Measurements from ENCODE around the gene DNASE1.
A peak's percentile ranks its signal among the peaks of the same experiment; 100 is the strongest.
"Not testable (repeated sequence)": the region's sequence is repeated elsewhere in the genome, so short reads cannot be mapped to it uniquely, and the experiment has no call there.

DNASE1 gene, protein sequence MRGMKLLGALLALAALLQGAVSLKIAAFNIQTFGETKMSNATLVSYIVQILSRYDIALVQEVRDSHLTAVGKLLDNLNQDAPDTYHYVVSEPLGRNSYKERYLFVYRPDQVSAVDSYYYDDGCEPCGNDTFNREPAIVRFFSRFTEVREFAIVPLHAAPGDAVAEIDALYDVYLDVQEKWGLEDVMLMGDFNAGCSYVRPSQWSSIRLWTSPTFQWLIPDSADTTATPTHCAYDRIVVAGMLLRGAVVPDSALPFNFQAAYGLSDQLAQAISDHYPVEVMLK

DNA sequence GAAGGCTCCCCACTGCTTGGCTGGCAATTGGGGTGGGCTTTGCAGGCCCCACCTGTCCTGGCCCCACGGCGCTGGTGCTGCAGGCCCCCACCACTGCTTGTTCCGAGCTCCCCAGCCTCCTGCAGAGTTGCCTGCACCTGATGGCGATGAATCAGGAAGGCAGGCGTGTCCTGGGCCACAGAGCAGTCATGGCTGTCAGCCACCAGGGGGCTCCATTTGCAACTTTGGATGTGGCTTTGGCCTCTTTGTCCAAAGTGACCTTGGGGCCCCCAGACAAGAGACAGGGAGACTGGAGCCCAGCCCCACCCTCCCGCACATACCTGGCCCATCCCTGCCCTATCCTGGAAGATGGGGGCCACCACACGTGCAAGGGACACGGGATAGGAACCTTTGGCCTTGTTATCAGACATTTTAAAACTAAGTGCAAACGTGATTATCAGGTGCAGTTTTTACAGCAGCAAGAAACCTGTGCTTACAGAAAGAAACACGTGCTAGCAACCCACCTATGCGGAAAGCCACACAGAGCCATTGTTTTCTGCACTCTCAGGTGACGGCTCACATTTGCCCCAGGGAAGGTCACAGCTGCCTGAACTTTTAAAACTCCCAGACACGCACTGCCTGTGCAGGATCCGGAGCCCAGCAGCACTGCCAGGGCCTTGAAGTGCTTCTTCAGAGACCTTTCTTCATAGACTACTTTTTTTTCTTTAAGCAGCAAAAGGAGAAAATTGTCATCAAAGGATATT, at the start of gene DNASE1:
Gene DNASE1 (plus strand): TSS at position 443 of the 743 bp plus-strand sequence. CDS start 683 bp downstream, outside the sequence.
- H3K36me3 ChIP-seq: peaks cover 71 to 97% (median 81%) of the 10 kb centered on the region in 11 experiments
- H3K27me3 ChIP-seq: no peaks in the 10 kb centered on the region
- H3K4me1 ChIP-seq: peaks cover 0 to 6% (median 4%) of the 10 kb centered on the region in 10 experiments; a peak in 11 of 20 replicates
- peaks cover 0 to 68% (median 7%) of the 10 kb centered on the region in 11 experiments; a peak in 10 of 22 replicates for H4K20me1 ChIP-seq
- H3K27ac ChIP-seq: no peak within 1 kb of the TSS
- no peak for TF ChIP-seq Cebpa-rat (IDR thresholded peaks at IDR 0.05)
- H3K9ac ChIP-seq: no peak within 1 kb of the TSS
- no peak within 1 kb of the TSS for H3K4me3 ChIP-seq
- no peak within 1 kb of the TSS for H3K4me2 ChIP-seq
- H3K9me3 ChIP-seq (replicated peaks in 1 of 11): no peaks in the 10 kb centered on the region

DNA sequence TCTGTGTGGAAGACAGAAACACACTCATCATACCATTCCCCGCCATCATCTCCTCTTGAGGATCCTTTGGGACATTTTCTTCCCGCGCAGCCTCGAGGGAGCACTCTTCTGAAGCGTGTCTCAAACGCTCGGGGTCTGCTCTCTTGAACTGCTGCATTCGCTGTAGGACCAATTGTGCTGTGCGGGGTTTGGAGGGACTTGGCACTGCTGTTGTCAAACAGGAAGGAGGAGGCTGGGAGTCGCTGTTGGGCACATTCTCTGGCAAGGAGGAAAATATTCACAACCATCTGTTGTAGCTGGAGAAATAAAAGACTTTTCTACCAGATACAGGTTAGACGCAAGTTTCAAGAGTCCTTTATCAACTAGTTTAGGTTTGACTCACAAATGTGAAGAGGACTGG, 48.0 kb upstream of the DNASE1 start:
- no peak overlapping the region for H3K9ac ChIP-seq
- peaks cover 31 to 66% (median 41%) of the 10 kb centered on the region in 11 experiments for H3K36me3 ChIP-seq
- no peaks in the 10 kb centered on the region for H3K9me3 ChIP-seq (replicated peaks in 1 of 11)
- no peak for TF ChIP-seq Cebpa-rat (IDR thresholded peaks at IDR 0.05)
- H4K20me1 ChIP-seq: no peaks in the 10 kb centered on the region
- no peak overlapping the region for H3K27ac ChIP-seq
- no peaks in the 10 kb centered on the region for H3K27me3 ChIP-seq
- no peak overlapping the region for H3K4me3 ChIP-seq
- peak overlapping the region in 9 of 11 experiments; percentile 10 to 49 (median 30); a peak in 11 of 22 replicates for H3K4me2 ChIP-seq
- peaks cover 18 to 32% (median 27%) of the 10 kb centered on the region in 10 experiments for H3K4me1 ChIP-seq

DNA sequence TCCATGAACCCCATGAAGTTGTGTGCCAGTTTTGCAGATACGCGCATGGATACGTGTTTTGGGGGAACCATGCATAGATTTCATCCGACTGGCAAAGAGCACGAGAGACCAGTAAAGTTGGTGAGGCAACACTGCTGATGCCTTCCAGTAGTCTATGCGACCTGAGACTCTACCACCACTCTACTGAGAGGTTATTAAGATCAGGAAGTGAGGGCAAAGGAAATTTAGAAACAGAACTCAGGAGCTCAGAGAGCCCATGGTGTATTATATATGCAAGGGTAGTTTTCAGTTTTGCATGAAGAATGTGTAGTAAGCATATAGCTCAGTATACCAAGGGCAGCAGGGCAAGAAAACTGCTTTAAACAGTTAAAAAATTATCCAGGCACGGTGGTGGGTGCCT, 47.3 kb upstream of the DNASE1 start:
- Histone ChIP-seq H3K9me3 (replicated peaks in 1 of 11) (no peaks in the 10 kb centered on the region), H3K36me3 (peaks cover 23 to 59% (median 34%) of the 10 kb centered on the region in 11 experiments; a peak in 21 of 22 replicates), H4K20me1 (no peaks in the 10 kb centered on the region), H3K9ac (peak overlapping the region in 1 of 11 experiments; percentile 45; a peak in 1 of 22 replicates), H3K4me1 (peaks cover 18 to 33% (median 28%) of the 10 kb centered on the region in 10 experiments), H3K4me2 (peak overlapping the region in 9 of 11 experiments; percentile 13 to 49 (median 39); a peak in 12 of 22 replicates), H3K4me3 (no peak overlapping the region), H3K27me3 (no peaks in the 10 kb centered on the region), H3K27ac (no peak overlapping the region)
- TF ChIP-seq Cebpa-rat (IDR thresholded peaks at IDR 0.05): no peak

DNA sequence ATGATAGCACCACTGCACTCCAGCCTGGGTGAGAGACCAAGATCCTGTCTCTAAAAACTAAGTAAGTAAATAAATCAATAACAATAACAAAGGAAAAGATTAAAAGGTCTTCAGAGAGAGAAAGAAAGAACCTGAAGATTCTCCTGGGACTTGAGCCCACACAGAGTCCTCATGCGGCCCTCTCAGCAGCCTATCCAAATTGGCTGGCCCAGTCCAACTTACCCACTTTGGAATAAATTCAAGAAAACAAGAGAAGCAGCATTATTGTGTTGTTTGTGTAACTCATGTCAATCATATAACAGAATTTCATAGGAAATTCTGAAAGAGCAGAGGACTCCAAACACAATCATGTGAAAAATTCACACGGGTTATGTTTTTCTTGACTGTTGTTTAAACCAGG, 46.9 kb upstream of the DNASE1 start:
- Histone ChIP-seq H3K27me3 (no peaks in the 10 kb centered on the region), H3K36me3 (peaks cover 19 to 54% (median 31%) of the 10 kb centered on the region in 11 experiments; a peak in 20 of 22 replicates), H3K27ac (no peak overlapping the region), H3K9ac (peak overlapping the region in 1 of 11 experiments; percentile 45; a peak in 1 of 22 replicates), H3K9me3 (replicated peaks in 1 of 11) (no peaks in the 10 kb centered on the region), H3K4me2 (peak overlapping the region in 9 of 11 experiments; percentile 13 to 49 (median 39); a peak in 11 of 22 replicates), H3K4me1 (peaks cover 23 to 38% (median 32%) of the 10 kb centered on the region in 10 experiments), H4K20me1 (no peaks in the 10 kb centered on the region), H3K4me3 (no peak overlapping the region)
- no peak for TF ChIP-seq Cebpa-rat (IDR thresholded peaks at IDR 0.05)

DNA sequence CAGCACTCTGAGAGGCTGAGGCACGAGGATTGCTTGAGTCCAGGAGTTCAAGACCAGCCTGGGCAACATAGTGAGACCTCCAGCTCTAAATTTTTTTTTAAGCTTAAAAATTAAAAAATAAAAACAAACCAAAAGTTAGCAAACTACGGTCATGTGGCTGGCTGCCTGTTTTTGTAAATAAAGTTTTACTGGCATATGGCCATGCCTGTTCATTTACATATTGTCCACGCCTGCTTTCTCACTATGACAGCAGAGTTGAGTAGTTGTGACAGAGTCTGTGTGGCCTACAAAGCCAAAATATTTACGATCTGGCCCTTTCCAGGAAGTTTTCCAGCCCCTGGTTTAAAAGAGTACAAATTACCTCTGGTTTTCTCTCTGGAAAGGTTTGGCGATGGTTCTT, 46.4 kb upstream of the DNASE1 start:
- Histone ChIP-seq H3K4me1 (peaks cover 27 to 43% (median 36%) of the 10 kb centered on the region in 10 experiments), H4K20me1 (no peaks in the 10 kb centered on the region), H3K9ac (peak overlapping the region in 1 of 11 experiments; percentile 45; a peak in 1 of 22 replicates), H3K4me2 (peak overlapping the region in 2 of 11 experiments; percentile 37 to 39; a peak in 2 of 22 replicates), H3K36me3 (peaks cover 14 to 50% (median 27%) of the 10 kb centered on the region in 11 experiments; a peak in 20 of 22 replicates), H3K27ac (no peak overlapping the region), H3K4me3 (no peak overlapping the region), H3K9me3 (replicated peaks in 1 of 11) (no peaks in the 10 kb centered on the region), H3K27me3 (no peaks in the 10 kb centered on the region)
- no peak for TF ChIP-seq Cebpa-rat (IDR thresholded peaks at IDR 0.05)

DNA sequence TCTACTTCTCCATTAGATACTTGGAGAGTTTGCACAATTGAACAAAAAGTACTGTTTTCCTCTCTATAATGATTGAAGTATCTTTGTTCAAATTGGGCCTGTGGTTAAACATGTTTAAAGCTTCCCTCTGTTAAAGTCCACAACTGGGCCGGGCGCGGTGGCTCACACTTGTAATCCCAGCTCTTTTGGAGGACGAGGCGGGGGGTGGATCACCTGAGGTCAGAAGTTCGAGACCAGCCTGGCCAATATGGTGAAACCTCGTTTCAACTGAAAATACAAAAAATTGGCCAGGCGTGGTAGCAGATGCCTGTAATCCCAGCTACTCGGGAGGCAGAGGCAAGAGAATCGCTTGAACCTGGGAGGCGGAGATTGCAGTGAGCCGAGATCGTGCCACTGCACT, 45.5 kb upstream of the DNASE1 start:
- not testable (repeated sequence) for H3K4me2 ChIP-seq; H3K9me3 ChIP-seq (replicated peaks in 1 of 11); H3K4me3 ChIP-seq; H4K20me1 ChIP-seq; H3K27me3 ChIP-seq; H3K27ac ChIP-seq; H3K9ac ChIP-seq
- Histone ChIP-seq H3K36me3 (peaks cover 6 to 41% (median 18%) of the 10 kb centered on the region in 11 experiments; a peak in 17 of 22 replicates), H3K4me1 (peaks cover 36 to 51% (median 42%) of the 10 kb centered on the region in 10 experiments)

DNA sequence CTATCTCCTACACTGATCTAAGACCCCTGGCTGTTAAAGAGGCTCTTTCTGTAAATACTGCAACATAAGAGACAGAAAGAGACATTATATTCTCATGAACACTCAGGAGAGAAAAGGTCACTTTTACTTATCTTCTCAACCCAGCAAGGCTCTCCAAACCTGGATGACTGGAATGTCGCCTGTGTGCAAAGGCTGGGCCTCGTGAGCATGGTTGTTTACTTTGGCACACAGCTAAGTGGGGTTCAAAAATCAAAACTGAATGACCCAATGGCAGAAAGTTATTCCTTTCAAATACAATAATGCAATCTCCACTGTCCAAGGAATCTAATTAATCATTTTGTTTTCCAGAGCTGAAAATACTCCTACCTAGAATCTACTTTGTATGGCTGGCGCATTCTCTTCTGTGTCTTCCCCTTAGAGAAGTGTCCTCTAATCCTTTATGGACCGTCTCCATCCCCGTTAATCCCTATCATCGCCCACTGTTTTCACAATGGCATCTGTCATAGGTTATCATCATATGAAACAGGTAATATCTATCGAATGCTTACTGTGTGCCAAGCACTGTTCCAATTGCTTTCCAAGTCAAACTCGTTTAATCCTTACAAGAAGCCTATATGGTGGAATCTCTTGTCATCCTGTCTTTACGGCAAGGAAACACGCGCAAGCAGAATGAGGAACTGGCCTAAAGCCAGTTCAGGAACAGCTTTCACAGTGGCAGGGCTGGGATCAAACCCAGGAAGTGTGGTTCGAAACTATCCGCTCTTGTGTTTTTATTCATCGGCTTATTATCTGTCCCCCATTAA, 44.4 kb upstream of the DNASE1 start:
- H3K4me1 ChIP-seq: peaks cover 39 to 55% (median 45%) of the 10 kb centered on the region in 10 experiments
- no peaks in the 10 kb centered on the region for H3K27me3 ChIP-seq
- no peak for TF ChIP-seq Cebpa-rat (IDR thresholded peaks at IDR 0.05)
- peak overlapping the region; percentile 84 to 98 (median 94) for H3K4me2 ChIP-seq
- no peaks in the 10 kb centered on the region for H3K9me3 ChIP-seq (replicated peaks in 1 of 11)
- H3K4me3 ChIP-seq: peak overlapping the region; percentile 77 to 99 (median 98)
- H3K27ac ChIP-seq: peak overlapping the region in 5 of 11 experiments; percentile 79 to 88 (median 84); a peak in 7 of 22 replicates
- peaks cover 1 to 40% (median 13%) of the 10 kb centered on the region in 11 experiments; a peak in 14 of 22 replicates for H3K36me3 ChIP-seq
- no peaks in the 10 kb centered on the region for H4K20me1 ChIP-seq
- H3K9ac ChIP-seq: peak overlapping the region; percentile 84 to 93 (median 90)

DNA sequence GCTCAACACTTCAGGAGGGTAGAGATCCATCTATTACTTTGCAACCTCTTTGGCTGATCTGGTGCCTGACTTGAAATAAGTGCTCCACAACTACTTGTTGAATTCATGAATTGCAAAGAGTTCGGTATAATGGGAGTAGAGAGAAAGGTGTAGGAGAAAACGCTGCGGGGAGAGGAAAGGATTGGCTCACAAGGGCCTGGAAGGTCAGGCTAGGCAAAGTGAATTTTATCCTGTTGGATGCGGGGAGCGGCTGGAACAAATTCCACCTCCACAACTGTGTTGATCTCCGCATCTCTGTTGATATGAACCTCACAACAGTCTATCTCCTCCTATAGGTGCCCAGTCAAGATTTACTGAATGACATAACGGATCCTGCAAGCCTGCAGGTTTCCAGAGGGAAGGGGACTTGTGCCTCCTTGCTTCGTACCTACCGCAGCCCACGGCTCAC, 43.8 kb upstream of the DNASE1 start:
- peaks cover 4 to 42% (median 18%) of the 10 kb centered on the region in 11 experiments; a peak in 17 of 22 replicates for H3K36me3 ChIP-seq
- peak overlapping the region; percentile 84 to 93 (median 90) for H3K9ac ChIP-seq
- peak overlapping the region; percentile 53 to 92 (median 84); a peak in 21 of 22 replicates for H3K27ac ChIP-seq
- H3K4me1 ChIP-seq: peaks cover 39 to 55% (median 45%) of the 10 kb centered on the region in 10 experiments
- no peaks in the 10 kb centered on the region for H3K9me3 ChIP-seq (replicated peaks in 1 of 11)
- H3K27me3 ChIP-seq: no peaks in the 10 kb centered on the region
- TF ChIP-seq Cebpa-rat (IDR thresholded peaks at IDR 0.05): no peak
- H3K4me3 ChIP-seq: peak overlapping the region; percentile 77 to 99 (median 98)
- H3K4me2 ChIP-seq: peak overlapping the region; percentile 84 to 98 (median 94)
- H4K20me1 ChIP-seq: no peaks in the 10 kb centered on the region
